ENCODE data around the gene SMG5.

Gene SMG5

DNA sequence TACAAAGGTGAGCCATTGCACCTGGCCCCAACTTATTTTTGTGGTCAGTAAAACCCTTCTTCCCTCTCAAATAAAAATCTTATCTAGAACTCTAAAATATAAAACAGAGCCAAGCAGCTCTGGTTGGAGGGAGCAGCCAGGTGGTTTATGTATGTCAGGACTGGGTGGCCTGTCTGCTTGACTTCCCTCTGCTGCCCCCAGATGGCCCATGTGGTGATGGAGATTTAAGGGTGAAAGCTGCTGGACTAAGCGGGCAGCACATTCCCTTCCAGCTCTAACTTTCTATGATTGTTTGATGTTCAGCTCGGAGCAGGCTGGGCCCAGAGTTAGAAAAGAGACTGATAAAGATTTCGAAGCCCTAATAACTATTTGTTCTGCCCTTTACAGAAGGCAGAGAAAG is 22.8 kb downstream of the SMG5 start:
- H3K27me3 ChIP-seq (ENCODE audit: low read length) = no peaks in the 10 kb centered on the region
- H3K27ac ChIP-seq (ENCODE audit: low read depth, low read length) = no peak overlapping the region
- no peak overlapping the region for H3K9ac ChIP-seq (ENCODE audit: low read length)
- TF ChIP-seq, protein P1, sequence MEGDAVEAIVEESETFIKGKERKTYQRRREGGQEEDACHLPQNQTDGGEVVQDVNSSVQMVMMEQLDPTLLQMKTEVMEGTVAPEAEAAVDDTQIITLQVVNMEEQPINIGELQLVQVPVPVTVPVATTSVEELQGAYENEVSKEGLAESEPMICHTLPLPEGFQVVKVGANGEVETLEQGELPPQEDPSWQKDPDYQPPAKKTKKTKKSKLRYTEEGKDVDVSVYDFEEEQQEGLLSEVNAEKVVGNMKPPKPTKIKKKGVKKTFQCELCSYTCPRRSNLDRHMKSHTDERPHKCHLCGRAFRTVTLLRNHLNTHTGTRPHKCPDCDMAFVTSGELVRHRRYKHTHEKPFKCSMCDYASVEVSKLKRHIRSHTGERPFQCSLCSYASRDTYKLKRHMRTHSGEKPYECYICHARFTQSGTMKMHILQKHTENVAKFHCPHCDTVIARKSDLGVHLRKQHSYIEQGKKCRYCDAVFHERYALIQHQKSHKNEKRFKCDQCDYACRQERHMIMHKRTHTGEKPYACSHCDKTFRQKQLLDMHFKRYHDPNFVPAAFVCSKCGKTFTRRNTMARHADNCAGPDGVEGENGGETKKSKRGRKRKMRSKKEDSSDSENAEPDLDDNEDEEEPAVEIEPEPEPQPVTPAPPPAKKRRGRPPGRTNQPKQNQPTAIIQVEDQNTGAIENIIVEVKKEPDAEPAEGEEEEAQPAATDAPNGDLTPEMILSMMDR (IDR thresholded peaks at IDR 0.05; ENCODE audit: insufficient read depth, low read length, poor library complexity, severe bottlenecking) = no peak
- no peak for TF ChIP-seq EZH2phosphoT487 (conservative IDR thresholded peaks at IDR 0.05; ENCODE audit: low read length)
- H3K9me2 ChIP-seq (replicated peaks; ENCODE audit: insufficient read depth, low read length) = no peaks in the 10 kb centered on the region
- no peak overlapping the region for H3K4me3 ChIP-seq (ENCODE audit: insufficient read depth, low read length, poor library complexity, severe bottlenecking)
- H2AFZ ChIP-seq (ENCODE audit: low read depth, low read length, severe bottlenecking) = no peak overlapping the region
- H3K36me3 ChIP-seq (ENCODE audit: low read length) = peaks cover 23% of the 10 kb centered on the region; the same call in 1 of the 2 replicates
- H3K79me2 ChIP-seq (ENCODE audit: insufficient read depth, low read length) = no peaks in the 10 kb centered on the region; the same call in 1 of the 2 replicates
- H3K9me3 ChIP-seq (ENCODE audit: insufficient read depth, low read length) = no peaks in the 10 kb centered on the region
- H3F3A ChIP-seq (ENCODE audit: insufficient read depth) = no peaks in the 10 kb centered on the region
- H4K20me1 ChIP-seq (ENCODE audit: low read depth, low read length) = no peaks in the 10 kb centered on the region
- H3K4me2 ChIP-seq (ENCODE audit: low read depth, low read length, poor library complexity, severe bottlenecking) = no peak overlapping the region

DNA sequence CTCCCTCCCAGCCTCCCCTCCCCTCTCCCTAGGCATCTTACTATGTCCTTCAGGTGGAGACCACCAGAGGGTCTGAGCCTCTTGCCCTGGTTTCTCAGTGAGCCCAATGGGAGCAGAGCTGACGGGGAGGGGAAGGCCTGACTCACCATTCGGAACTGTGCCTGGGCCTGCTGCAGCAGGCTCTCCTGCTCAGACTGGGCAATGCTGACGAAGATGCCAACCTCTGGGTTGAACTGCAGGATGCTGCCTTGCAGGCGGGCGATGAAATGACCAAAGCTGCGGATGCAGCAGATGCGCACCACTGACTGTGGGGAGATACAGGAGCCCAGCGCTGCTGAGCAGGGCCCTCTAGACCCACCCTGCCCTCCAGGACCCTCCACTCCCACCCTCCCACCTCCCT is 23.8 kb downstream of the SMG5 start:
- H3K27ac ChIP-seq (ENCODE audit: low read depth, low read length) = no peak overlapping the region
- no peaks in the 10 kb centered on the region for H3K9me3 ChIP-seq (ENCODE audit: insufficient read depth, low read length)
- no peak overlapping the region for H3K4me2 ChIP-seq (ENCODE audit: low read depth, low read length, poor library complexity, severe bottlenecking)
- no peaks in the 10 kb centered on the region for H3K27me3 ChIP-seq (ENCODE audit: low read length)
- H3F3A ChIP-seq (ENCODE audit: insufficient read depth) = no peaks in the 10 kb centered on the region
- no peaks in the 10 kb centered on the region for H4K20me1 ChIP-seq (ENCODE audit: low read depth, low read length)
- no peak overlapping the region for H3K9ac ChIP-seq (ENCODE audit: low read length)
- no peak overlapping the region for H3K4me3 ChIP-seq (ENCODE audit: insufficient read depth, low read length, poor library complexity, severe bottlenecking)
- TF ChIP-seq EZH2phosphoT487 (conservative IDR thresholded peaks at IDR 0.05; ENCODE audit: low read length) = no peak
- TF ChIP-seq, protein P1 (IDR thresholded peaks at IDR 0.05; ENCODE audit: insufficient read depth, low read length, poor library complexity, severe bottlenecking) = no peak
- H3K79me2 ChIP-seq (ENCODE audit: insufficient read depth, low read length) = no peaks in the 10 kb centered on the region; the same call in 1 of the 2 replicates
- peaks cover 23% of the 10 kb centered on the region; the same call in 1 of the 2 replicates for H3K36me3 ChIP-seq (ENCODE audit: low read length)
- no peak overlapping the region for H2AFZ ChIP-seq (ENCODE audit: low read depth, low read length, severe bottlenecking)
- H3K9me2 ChIP-seq (replicated peaks; ENCODE audit: insufficient read depth, low read length) = no peaks in the 10 kb centered on the region

GRCh38 chr1:156257711-156258110 is 24.9 kb downstream of the SMG5 start:
- Histone ChIP-seq H3K9ac (ENCODE audit: low read length) (no peak overlapping the region), H3K4me3 (ENCODE audit: insufficient read depth, low read length, poor library complexity, severe bottlenecking) (no peak overlapping the region), H3K9me2 (replicated peaks; ENCODE audit: insufficient read depth, low read length) (no peaks in the 10 kb centered on the region), H3F3A (ENCODE audit: insufficient read depth) (no peaks in the 10 kb centered on the region), H3K36me3 (ENCODE audit: low read length) (peaks cover 20% of the 10 kb centered on the region; the same call in 1 of the 2 replicates), H3K27ac (ENCODE audit: low read depth, low read length) (no peak overlapping the region), H2AFZ (ENCODE audit: low read depth, low read length, severe bottlenecking) (no peak overlapping the region), H4K20me1 (ENCODE audit: low read depth, low read length) (no peaks in the 10 kb centered on the region), H3K27me3 (ENCODE audit: low read length) (no peaks in the 10 kb centered on the region), H3K79me2 (ENCODE audit: insufficient read depth, low read length) (no peaks in the 10 kb centered on the region), H3K9me3 (ENCODE audit: insufficient read depth, low read length) (no peaks in the 10 kb centered on the region), H3K4me2 (ENCODE audit: low read depth, low read length, poor library complexity, severe bottlenecking) (no peak overlapping the region)
- TF ChIP-seq EZH2phosphoT487 (conservative IDR thresholded peaks at IDR 0.05; ENCODE audit: low read length) = no peak
- TF ChIP-seq, protein P1 (IDR thresholded peaks at IDR 0.05; ENCODE audit: insufficient read depth, low read length, poor library complexity, severe bottlenecking) = no peak

All from SU-DHL-6 (cell line).